Endodermal cell (in vitro differentiated cells): ENCODE results near the gene HOXB1. TPM values are rescaled to one million over a fixed set of nuclear protein-coding genes. Genes with fewer than 3 reads are reported as not detected.
A peak's percentile ranks its signal among the peaks of the same experiment; 100 is the strongest.

Experiments used
- DNase-seq: peaks from one replicate; pipeline ENCODE4 v3.0.0-alpha.2; 2017
- H3K27ac ChIP-seq: 2 replicates; pipeline ENCODE4 v1.5.1; 2013; ENCODE audit warnings: mild to moderate bottlenecking, low read depth, low read length, moderate library complexity
- H3K27me3 ChIP-seq: 2 replicates; pipeline ENCODE4 v1.6.1; 2013; ENCODE audit warnings: mild to moderate bottlenecking, low read length, moderate library complexity; ENCODE audit not compliant: insufficient read depth, control insufficient read depth, poor library complexity, severe bottlenecking
- H3K36me3 ChIP-seq: 2 replicates; pipeline ENCODE4 v1.7.0; 2013; ENCODE audit warnings: mild to moderate bottlenecking, low read length, moderate library complexity; ENCODE audit not compliant: control insufficient read depth, insufficient read depth
- H3K4me1 ChIP-seq: one replicate; pipeline ENCODE4 v1.7.0; 2013; ENCODE audit warnings: low read length; ENCODE audit not compliant: control insufficient read depth, insufficient read depth
- H3K4me3 ChIP-seq: 2 replicates; pipeline ENCODE4 v1.5.1; 2013; ENCODE audit warnings: mild to moderate bottlenecking, low read length, moderate library complexity
- H3K9ac ChIP-seq: 2 replicates; pipeline ENCODE4 v1.6.1; 2013; ENCODE audit warnings: mild to moderate bottlenecking, low read length, moderate library complexity; ENCODE audit not compliant: poor library complexity, severe bottlenecking; ENCODE audit errors: extremely low read depth
- H3K9me3 ChIP-seq: 2 replicates; pipeline ENCODE4 v1.6.1; 2013; ENCODE audit warnings: mild to moderate bottlenecking, low read length, moderate library complexity; ENCODE audit not compliant: control insufficient read depth
- H3K27ac Mint-ChIP-seq: 2 replicates; pipeline ENCODE4 v1.8.0; 2020; ENCODE audit warnings: mixed read lengths
- H3K27me3 Mint-ChIP-seq: 2 replicates; pipeline ENCODE4 v1.8.0; 2021; ENCODE audit warnings: mild to moderate bottlenecking, mixed read lengths; ENCODE audit not compliant: insufficient read depth
- H3K36me3 Mint-ChIP-seq: 2 replicates; pipeline ENCODE4 v1.8.0; 2020; ENCODE audit warnings: low read depth, mixed read lengths
- H3K4me1 Mint-ChIP-seq: 2 replicates; pipeline ENCODE4 v1.8.0; 2020; ENCODE audit warnings: mixed read lengths
- H3K4me3 Mint-ChIP-seq: 2 replicates; pipeline ENCODE4 v1.8.0; 2020; ENCODE audit warnings: mild to moderate bottlenecking, moderate library complexity, mixed read lengths
- H3K9me3 Mint-ChIP-seq: 2 replicates; pipeline ENCODE4 v1.8.0; 2020; ENCODE audit warnings: mild to moderate bottlenecking, mixed read lengths
- CTCF ChIP-seq: fragments of 200-600 bp; sonication (generic); conservative IDR thresholded peaks from 2 replicates; pipeline ENCODE4 v1.5.0; 2021; ENCODE audit warnings: antibody characterized with exemption, mild to moderate bottlenecking
- WGBS, 2 experiments: methylation state at CpG; one replicate each; pipeline versions ENCODE4 v1.1.5 to v1.1.7; 2013; ENCODE audit warnings: missing lambda C conversion rate in 2 of 2, mixed read lengths in 1 of 2; ENCODE audit not compliant: insufficient coverage in 1 of 2, insufficient read length in 1 of 2; 5-methylcytosine and 5-hydroxymethylcytosine counted together
- total RNA-seq, 2 donors: library from RNA; stranded (reverse); fragmentation: NEBNext Ultra II Directional in 1 of 2; extraction: Animal tissue kit (Norgen Biotek cat#: 25700) in 1 of 2; gene quantifications; 2 replicates in 1 of 2; 3 replicates in 1 of 2; pipeline ENCODE4 v1.2.1, GENCODE V29; 2021

The HOXB1 gene
- total RNA-seq, 2 donors from 2014 or later: not detected

- no peaks in the 10 kb centered on the region for H3K9me3 ChIP-seq
- peak; percentile 81 for DNase-seq
- H3K27ac ChIP-seq: no peak overlapping the region
- Mint-ChIP-seq H3K27me3 (peaks cover 87% of the 10 kb centered on the region), H3K9me3 (no peaks in the 10 kb centered on the region), H3K4me1 (peaks cover 31% of the 10 kb centered on the region), H3K36me3 (no peaks in the 10 kb centered on the region), H3K27ac (no peak overlapping the region), H3K4me3 (no peak overlapping the region)
- H3K9ac ChIP-seq: no peak overlapping the region
- no peak for TF ChIP-seq CTCF
- H3K36me3 ChIP-seq: no peaks in the 10 kb centered on the region
- H3K27me3 ChIP-seq: peaks cover 6% of the 10 kb centered on the region
- H3K4me1 ChIP-seq: peaks cover 16% of the 10 kb centered on the region
- WGBS, 2 experiments: 58 to 100% methylated on average over 1 to 2 of the region's 3 CpGs
- no peak overlapping the region for H3K4me3 ChIP-seq
Observed at GRCh38 chr17:48515925-48516900, 14.6 kb downstream of the HOXB1 start.

GRCh38 chr17:48514477-48514876, 16.3 kb downstream of the HOXB1 start:
- Mint-ChIP-seq H3K4me3 (no peak overlapping the region), H3K9me3 (no peaks in the 10 kb centered on the region), H3K27ac (no peak overlapping the region), H3K27me3 (peaks cover 79% of the 10 kb centered on the region), H3K36me3 (no peaks in the 10 kb centered on the region), H3K4me1 (peaks cover 25% of the 10 kb centered on the region)
- no peaks in the 10 kb centered on the region for H3K27me3 ChIP-seq
- no peaks in the 10 kb centered on the region for H3K36me3 ChIP-seq
- H3K27ac ChIP-seq: no peak overlapping the region
- DNase-seq: no peak
- peak overlapping the region; percentile 12 for H3K4me3 ChIP-seq
- peaks cover 16% of the 10 kb centered on the region for H3K4me1 ChIP-seq
- TF ChIP-seq CTCF: no peak
- no peak overlapping the region for H3K9ac ChIP-seq
- no peaks in the 10 kb centered on the region for H3K9me3 ChIP-seq
- 86 to 100% methylated on average over 1 of the region's 2 CpGs for WGBS, 2 experiments

- Mint-ChIP-seq H3K27me3 (peaks cover 78% of the 10 kb centered on the region), H3K4me3 (no peak overlapping the region), H3K36me3 (no peaks in the 10 kb centered on the region), H3K27ac (no peak overlapping the region), H3K4me1 (peaks cover 25% of the 10 kb centered on the region), H3K9me3 (no peaks in the 10 kb centered on the region)
- no peaks in the 10 kb centered on the region for H3K36me3 ChIP-seq
- no peak for TF ChIP-seq CTCF
- H3K4me3 ChIP-seq: peak overlapping the region; percentile 12
- no peak overlapping the region for H3K9ac ChIP-seq
- no peaks in the 10 kb centered on the region for H3K27me3 ChIP-seq
- H3K9me3 ChIP-seq: no peaks in the 10 kb centered on the region
- WGBS, 2 experiments: 69 to 80% methylated on average over 1 to 6 of the region's 6 CpGs
- no peak overlapping the region for H3K27ac ChIP-seq
- peaks cover 16% of the 10 kb centered on the region for H3K4me1 ChIP-seq
- DNase-seq: peak; percentile 73
Observed at GRCh38 chr17:48513666-48514455, 16.9 kb downstream of the HOXB1 start.
